Stimulated activated CD4-positive, alpha-beta T cell treated with anti-CD3 and anti-CD28 coated beads, Interleukin-2, amount 100 ng/mL, for 48 hours (primary cell): ENCODE data around the gene TSHZ2.

ENCODE experiments used
- DNase-seq, 2 donors: peaks; one replicate each; pipeline ENCODE4 v3.0.0-alpha.2; 2020

The TSHZ2 gene

DNA sequence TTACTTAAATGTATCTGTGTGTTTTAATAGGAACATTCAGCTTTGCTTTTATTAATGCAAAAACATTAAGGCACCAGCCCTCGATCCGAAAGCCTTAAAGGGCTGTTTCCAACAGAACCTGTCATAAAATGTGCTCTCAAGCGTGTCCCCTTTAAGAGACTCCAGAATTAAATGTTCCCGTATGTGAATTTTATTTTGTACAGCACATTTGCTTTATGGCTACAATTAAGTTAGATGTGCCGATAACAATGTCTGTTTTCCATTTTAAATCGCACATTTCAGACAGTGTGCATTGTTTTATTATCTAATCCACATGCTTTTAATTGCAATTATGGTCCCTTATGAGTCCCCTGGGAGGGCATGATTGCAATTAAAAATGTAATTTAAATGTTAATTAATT, 198.9 kb downstream of the TSHZ2 start:
- DNase-seq = no peak

DNA sequence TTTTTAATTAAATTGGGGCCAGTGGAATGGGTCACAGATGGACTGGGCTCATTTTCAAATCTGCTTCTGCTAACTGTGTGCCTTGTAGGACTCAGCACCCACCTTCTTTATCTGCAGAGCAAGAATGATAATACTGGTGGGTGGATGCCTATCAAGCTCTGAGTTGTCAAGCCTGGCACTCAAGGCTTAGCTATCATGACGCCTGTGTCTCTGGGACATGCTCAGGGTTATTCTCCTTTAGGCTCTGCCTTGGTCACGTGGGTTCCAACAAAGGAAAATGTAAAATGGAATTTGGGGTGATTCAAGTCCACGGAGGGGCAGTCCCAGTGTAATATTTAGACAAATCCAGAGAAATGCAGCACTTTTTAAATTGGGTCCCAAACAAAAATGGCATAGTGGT, 202.3 kb downstream of the TSHZ2 start:
- DNase-seq = no peak

- DNase-seq = no peak
Measured at GRCh38 chr20:53175135-53175780, 203.1 kb downstream of the TSHZ2 start.

- DNase-seq = no peak
Measured at GRCh38 chr20:53176134-53176533, 204.0 kb downstream of the TSHZ2 start.

GRCh38 chr20:53177687-53178086, 205.5 kb downstream of the TSHZ2 start:
- DNase-seq = no peak

GRCh38 chr20:53179749-53180148, 207.6 kb downstream of the TSHZ2 start:
- no peak for DNase-seq

- DNase-seq = no peak
Measured at GRCh38 chr20:53180928-53181362, 208.8 kb downstream of the TSHZ2 start.

DNA sequence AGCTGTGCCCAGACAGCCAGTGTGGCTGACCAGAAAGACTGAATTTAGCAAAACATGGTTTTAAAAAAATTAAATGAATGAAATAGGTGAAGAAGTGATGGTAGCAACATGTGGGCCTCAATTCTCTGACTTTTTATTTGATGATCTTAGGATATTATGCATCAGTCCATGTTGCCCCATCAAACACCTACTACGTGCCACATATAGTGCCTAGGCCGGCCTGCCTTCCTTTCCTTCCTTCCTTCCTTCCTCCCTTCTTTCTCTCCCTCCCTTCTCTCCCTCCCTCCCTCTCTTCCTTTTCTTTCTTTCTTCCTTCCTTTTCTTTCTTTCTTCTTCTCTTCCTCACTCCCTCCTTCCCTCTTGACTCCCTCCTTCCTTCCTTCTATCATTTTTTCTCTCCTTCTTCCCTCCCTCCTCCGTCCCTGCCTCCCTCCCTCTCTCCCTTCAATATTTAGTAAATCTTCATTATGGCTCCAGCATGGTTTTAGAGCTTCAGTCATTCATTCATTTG, 209.8 kb downstream of the TSHZ2 start:
- DNase-seq = no peak

GRCh38 chr20:53183181-53183580, 211.0 kb downstream of the TSHZ2 start:
- no peak for DNase-seq

DNA sequence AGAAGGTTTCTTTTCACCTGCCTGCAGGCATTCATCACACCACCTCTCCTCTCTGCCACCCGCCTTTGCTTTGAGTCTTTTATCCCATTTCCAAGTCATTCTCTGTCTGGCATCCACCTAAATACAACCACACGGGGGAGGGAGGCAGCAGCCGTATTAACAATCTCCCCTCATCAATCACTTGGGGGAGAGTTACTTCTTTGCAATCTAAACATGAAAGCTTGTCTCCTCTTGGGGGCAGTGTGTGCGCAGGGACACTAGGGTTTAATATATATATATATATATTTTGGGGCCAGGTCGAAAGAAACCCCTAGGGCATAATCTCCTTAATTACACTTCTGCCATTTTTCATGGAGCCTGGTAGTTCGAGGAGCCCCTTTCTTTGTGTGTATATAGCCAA, 214.5 kb downstream of the TSHZ2 start:
- no peak for DNase-seq

DNA sequence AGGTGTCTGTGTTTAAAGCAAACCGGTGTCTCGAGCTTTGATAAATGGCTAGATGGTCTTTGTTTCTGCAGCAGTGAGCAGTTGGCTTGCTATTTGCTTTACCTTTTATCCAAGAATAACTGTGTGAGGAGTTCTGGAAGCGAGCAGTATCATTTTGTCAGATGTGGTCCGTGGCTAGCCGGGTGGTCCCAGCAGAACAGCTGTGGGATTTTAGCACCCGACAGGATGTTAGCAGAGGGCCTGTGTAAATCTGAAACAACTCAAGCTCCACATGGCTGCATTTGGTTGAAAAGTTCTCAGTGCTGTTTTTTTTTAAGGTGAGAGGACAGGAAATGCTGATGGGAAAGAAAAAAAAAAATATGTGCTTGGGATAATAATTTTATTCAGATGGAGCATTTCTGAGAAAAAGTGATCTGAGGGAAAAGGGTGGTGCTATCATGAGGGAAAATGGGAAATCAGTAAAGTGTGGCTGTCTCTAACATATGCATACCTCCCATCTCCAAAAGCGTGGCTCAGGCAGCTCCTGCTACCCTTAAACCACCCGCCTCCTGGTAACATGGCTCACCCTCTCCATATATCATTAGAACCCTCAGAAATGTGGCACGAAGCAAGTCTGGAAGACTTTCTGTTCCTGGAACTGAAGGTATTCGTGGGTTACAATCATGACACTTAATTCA, 215.4 kb downstream of the TSHZ2 start:
- no peak for DNase-seq

DNA sequence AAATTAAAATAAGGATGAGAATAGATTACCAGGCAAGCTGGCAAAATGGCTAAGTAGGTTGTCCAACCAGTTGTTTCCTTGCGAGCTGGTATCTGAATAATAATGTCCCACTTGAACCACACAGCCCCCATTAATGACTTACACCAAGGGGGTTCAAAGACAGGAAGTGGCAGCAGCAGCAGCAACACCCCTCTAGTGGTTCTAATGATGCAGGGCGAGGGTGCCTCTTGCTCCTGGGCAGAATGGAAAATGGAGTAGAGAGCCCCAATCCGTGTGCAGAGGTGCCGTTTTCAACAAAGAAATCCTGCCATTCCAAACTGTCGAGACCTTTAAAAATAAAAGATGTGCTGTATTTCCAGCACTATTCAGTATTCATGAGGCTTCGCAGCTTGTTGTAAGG, 218.1 kb downstream of the TSHZ2 start:
- no peak for DNase-seq

DNA sequence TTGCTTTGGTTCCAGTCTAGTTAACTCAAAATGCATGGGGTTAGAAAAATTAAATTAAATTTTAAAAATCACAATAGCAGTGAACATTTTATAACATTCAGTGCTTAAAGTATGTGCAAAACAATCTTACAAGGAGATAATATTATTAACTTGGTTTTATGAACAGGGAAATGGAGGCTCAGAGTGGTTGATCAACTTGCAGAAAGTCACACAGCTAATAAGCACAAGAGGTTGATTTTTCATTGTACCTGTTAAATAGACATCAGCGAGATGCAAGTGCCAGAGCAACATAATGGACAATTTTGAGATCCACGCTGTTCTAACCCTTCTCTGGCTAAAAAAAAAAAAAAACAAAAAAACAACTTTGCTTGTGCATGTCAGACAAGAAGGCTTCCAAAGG, 219.8 kb downstream of the TSHZ2 start:
- no peak for DNase-seq

- no peak for DNase-seq
Measured at GRCh38 chr20:53194306-53195290, 222.4 kb downstream of the TSHZ2 start.

- no peak for DNase-seq
Measured at GRCh38 chr20:53195876-53196610, 223.9 kb downstream of the TSHZ2 start.

DNA sequence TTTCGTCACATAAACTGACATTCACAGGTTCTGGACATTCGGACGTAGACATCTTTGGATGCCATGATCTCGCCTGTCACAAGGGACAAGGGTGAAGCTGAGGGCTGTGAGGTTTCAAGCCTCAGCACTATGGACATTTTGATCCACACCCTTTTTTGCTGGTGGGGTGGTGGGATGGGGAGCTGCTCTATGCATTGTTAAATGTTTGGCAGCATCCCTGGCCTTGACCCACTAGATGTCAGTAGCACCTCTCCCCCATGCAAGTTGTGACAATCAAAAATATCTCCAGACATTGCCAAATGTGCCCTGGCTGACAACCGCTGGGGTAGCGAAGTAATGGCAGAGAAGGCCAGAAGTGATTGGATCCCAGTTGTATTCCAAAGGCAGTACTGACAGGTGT, 229.4 kb downstream of the TSHZ2 start:
- no peak for DNase-seq

GRCh38 chr20:53202777-53203176, 230.6 kb downstream of the TSHZ2 start:
- no peak for DNase-seq

DNA sequence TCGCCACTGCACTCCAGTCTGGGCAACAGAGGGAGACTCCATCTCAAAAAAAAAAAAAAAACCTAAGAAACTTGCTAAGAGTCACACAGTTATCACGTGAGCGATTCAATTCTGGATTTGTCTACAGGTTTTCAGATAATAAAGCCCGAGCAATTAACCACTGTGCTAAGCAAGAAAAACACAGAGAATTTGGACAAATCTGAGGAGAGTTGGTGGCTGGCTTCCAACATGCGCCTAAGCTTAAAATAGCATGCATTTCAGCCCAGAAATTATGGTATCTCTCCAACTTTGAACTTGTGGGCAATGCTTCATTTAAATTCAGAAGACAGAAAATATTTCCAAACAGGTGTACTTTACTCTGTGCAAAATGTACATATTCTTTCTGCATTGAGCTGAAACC, 232.9 kb downstream of the TSHZ2 start:
- DNase-seq = no peak

- DNase-seq = peak in 1 of 2 donors; percentile 11
Measured at GRCh38 chr20:53208110-53208832, 236.1 kb downstream of the TSHZ2 start.

DNA sequence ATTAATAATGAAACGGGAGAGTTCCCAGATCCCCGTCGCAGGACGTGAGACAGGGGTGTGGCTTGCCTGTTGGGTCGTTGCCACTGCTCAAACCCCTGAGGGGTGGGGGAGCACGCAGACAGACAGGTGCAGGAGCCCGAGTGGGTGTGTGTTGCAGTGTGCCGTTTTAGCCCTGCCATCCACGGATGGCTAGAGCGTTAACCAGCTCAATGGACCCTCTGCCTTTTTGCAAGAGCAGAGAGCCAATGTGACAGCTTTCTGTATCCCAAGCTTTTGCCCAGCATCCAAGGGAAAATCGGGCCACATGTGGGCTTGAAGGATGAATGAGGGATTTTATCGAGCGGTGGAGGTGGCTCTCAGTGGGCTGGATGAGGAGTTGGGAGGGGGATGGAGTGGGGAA, 237.9 kb downstream of the TSHZ2 start:
- no peak for DNase-seq

- DNase-seq = no peak
Measured at GRCh38 chr20:53210931-53211330, 238.8 kb downstream of the TSHZ2 start.

DNA sequence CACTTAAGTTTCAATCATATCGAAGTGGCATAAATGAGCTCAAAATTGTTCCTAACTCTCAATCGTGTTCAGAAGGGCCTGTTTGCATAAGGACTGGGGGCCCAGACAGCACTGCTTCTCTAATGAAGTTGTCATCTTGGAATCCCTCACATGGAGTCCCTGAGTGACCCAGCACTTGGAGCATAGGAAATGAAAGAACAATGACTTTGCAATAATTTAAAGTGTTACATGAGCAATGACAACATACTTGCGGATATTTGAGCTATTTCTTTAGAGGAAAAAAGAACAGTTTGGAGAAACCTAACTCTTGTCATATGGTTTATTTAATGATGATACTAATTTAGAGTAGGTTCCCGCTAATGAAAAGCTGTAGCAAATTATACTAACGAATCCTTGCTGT, 239.9 kb downstream of the TSHZ2 start:
- no peak for DNase-seq
